Progenitor cell of endocrine pancreas (in vitro differentiated cells): ENCODE results near the gene ARHGAP15. TPM values are rescaled to one million over a fixed set of nuclear protein-coding genes. Genes with fewer than 3 reads are reported as not detected.

Source experiments
- DNase-seq: peaks from one replicate; pipeline ENCODE4 v3.0.0; 2021; ENCODE audit warnings: low spot score; ENCODE audit not compliant: unreplicated experiment
- H3K27ac Mint-ChIP-seq: 2 replicates; pipeline ENCODE4 v1.8.0; 2021; ENCODE audit warnings: mild to moderate bottlenecking, moderate library complexity, mixed read lengths
- H3K27me3 Mint-ChIP-seq: 2 replicates; pipeline ENCODE4 v1.8.0; 2021; ENCODE audit warnings: mixed read lengths
- H3K36me3 Mint-ChIP-seq: 2 replicates; pipeline ENCODE4 v1.8.0; 2022; ENCODE audit warnings: mixed read lengths; ENCODE audit not compliant: insufficient read depth
- H3K4me1 Mint-ChIP-seq: 2 replicates; pipeline ENCODE4 v1.8.0; 2021; ENCODE audit warnings: low read depth, mixed read lengths
- H3K4me3 Mint-ChIP-seq: 2 replicates; pipeline ENCODE4 v1.8.0; 2021; ENCODE audit warnings: low read depth, mild to moderate bottlenecking, moderate library complexity, mixed read lengths
- H3K9me3 Mint-ChIP-seq: 2 replicates; pipeline ENCODE4 v1.8.0; 2021; ENCODE audit warnings: low read depth, mixed read lengths
- CTCF ChIP-seq: fragments of 200-600 bp; sonication (generic); IDR thresholded peaks from one replicate; pipeline ENCODE4 v1.5.0; 2021; ENCODE audit warnings: antibody characterized with exemption, mild to moderate bottlenecking; ENCODE audit not compliant: unreplicated experiment
- total RNA-seq: library from RNA; stranded (reverse); gene quantifications from 2 replicates; pipeline ENCODE4 v1.2.1, GENCODE V29; 2021

Gene ARHGAP15
- total RNA-seq, 1 donor from 2014 or later = not detected

- TF ChIP-seq CTCF = no peak
- no peaks in the 10 kb centered on the region for H3K9me3 Mint-ChIP-seq
- H3K4me3 Mint-ChIP-seq = no peak overlapping the region
- H3K36me3 Mint-ChIP-seq = no peaks in the 10 kb centered on the region
- H3K27ac Mint-ChIP-seq = no peak overlapping the region
- H3K4me1 Mint-ChIP-seq = peaks cover 7% of the 10 kb centered on the region
- peaks cover 7% of the 10 kb centered on the region for H3K27me3 Mint-ChIP-seq
- no peak for DNase-seq
Observed at GRCh38 chr2:143157001-143157400, 27.8 kb downstream of the ARHGAP15 start.

- Mint-ChIP-seq H3K4me3 (no peak overlapping the region), H3K27ac (no peak overlapping the region), H3K36me3 (no peaks in the 10 kb centered on the region), H3K27me3 (peaks cover 7% of the 10 kb centered on the region), H3K4me1 (peaks cover 7% of the 10 kb centered on the region), H3K9me3 (no peaks in the 10 kb centered on the region)
- DNase-seq = no peak
- TF ChIP-seq CTCF = no peak
Observed at GRCh38 chr2:143157418-143157817, 28.2 kb downstream of the ARHGAP15 start.

GRCh38 chr2:143158098-143158497, 28.9 kb downstream of the ARHGAP15 start:
- H3K4me1 Mint-ChIP-seq = peaks cover 7% of the 10 kb centered on the region
- H3K27me3 Mint-ChIP-seq = peaks cover 7% of the 10 kb centered on the region
- H3K9me3 Mint-ChIP-seq = no peaks in the 10 kb centered on the region
- no peak for DNase-seq
- H3K4me3 Mint-ChIP-seq = no peak overlapping the region
- TF ChIP-seq CTCF = no peak
- no peak overlapping the region for H3K27ac Mint-ChIP-seq
- H3K36me3 Mint-ChIP-seq = no peaks in the 10 kb centered on the region

- TF ChIP-seq CTCF = no peak
- H3K27me3 Mint-ChIP-seq = peaks cover 7% of the 10 kb centered on the region
- no peaks in the 10 kb centered on the region for H3K36me3 Mint-ChIP-seq
- H3K4me3 Mint-ChIP-seq = no peak overlapping the region
- peaks cover 7% of the 10 kb centered on the region for H3K4me1 Mint-ChIP-seq
- DNase-seq = no peak
- H3K9me3 Mint-ChIP-seq = no peaks in the 10 kb centered on the region
- no peak overlapping the region for H3K27ac Mint-ChIP-seq
Observed at GRCh38 chr2:143158551-143159485, 29.6 kb downstream of the ARHGAP15 start.

GRCh38 chr2:143159486-143159840, 30.2 kb downstream of the ARHGAP15 start:
- no peak overlapping the region for H3K27ac Mint-ChIP-seq
- H3K4me3 Mint-ChIP-seq = no peak overlapping the region
- H3K4me1 Mint-ChIP-seq = peaks cover 7% of the 10 kb centered on the region
- TF ChIP-seq CTCF = no peak
- DNase-seq = no peak
- H3K36me3 Mint-ChIP-seq = no peaks in the 10 kb centered on the region
- H3K9me3 Mint-ChIP-seq = no peaks in the 10 kb centered on the region
- H3K27me3 Mint-ChIP-seq = peaks cover 7% of the 10 kb centered on the region
